Measurements from ENCODE around the gene CES3.

CES3 gene

GRCh38 chr16:67013233-67013822 is 52.3 kb downstream of the CES3 start:
- DNase-seq = no peak

- peak; percentile 14 for DNase-seq
Measured at GRCh38 chr16:67013823-67014633, 53.0 kb downstream of the CES3 start.

GRCh38 chr16:67014634-67015312 is 53.7 kb downstream of the CES3 start:
- DNase-seq = no peak

GRCh38 chr16:67015313-67015731 is 54.3 kb downstream of the CES3 start:
- DNase-seq = peak; percentile 13

- DNase-seq = no peak
Measured at GRCh38 chr16:67016143-67016542, 55.1 kb downstream of the CES3 start.

GRCh38 chr16:67016681-67017420 is 55.8 kb downstream of the CES3 start:
- no peak for DNase-seq

- no peak for DNase-seq
Measured at GRCh38 chr16:67017421-67017750, 56.3 kb downstream of the CES3 start.

GRCh38 chr16:67017810-67018488 is 56.9 kb downstream of the CES3 start:
- peak; percentile 84 for DNase-seq

GRCh38 chr16:67019171-67019570 is 58.1 kb downstream of the CES3 start:
- DNase-seq = no peak

GRCh38 chr16:67021321-67021720 is 60.3 kb downstream of the CES3 start:
- no peak for DNase-seq

- no peak for DNase-seq
Measured at GRCh38 chr16:67022531-67023214, 61.6 kb downstream of the CES3 start.

- no peak for DNase-seq
Measured at GRCh38 chr16:67023689-67024088, 62.6 kb downstream of the CES3 start.
